ENCODE measurements around the gene BACH2. TPM values are rescaled to one million over a fixed set of nuclear protein-coding genes. Genes with fewer than 3 reads are reported as not detected.

Gene BACH2
- total RNA-seq, 1 donor from 2014 or later = 5.0 TPM

- no peak for TF ChIP-seq CTCF (IDR thresholded peaks at IDR 0.05; ENCODE audit: insufficient read depth, low read length, poor library complexity, severe bottlenecking)
- H3K27me3 ChIP-seq (ENCODE audit: control insufficient read depth, insufficient read depth, low read length) = no peaks in the 10 kb centered on the region
- no peaks in the 10 kb centered on the region for H3K36me3 ChIP-seq (ENCODE audit: control insufficient read depth, insufficient read depth, low read length)
- DNase-seq (ENCODE audit: low read depth) = no peak
- no peak overlapping the region for H3K4me3 ChIP-seq (ENCODE audit: low read depth, low read length)
Measured at GRCh38 chr6:90249458-90249857, 47.2 kb downstream of the BACH2 start.

- no peak overlapping the region for H3K4me3 ChIP-seq (ENCODE audit: low read depth, low read length)
- TF ChIP-seq CTCF (IDR thresholded peaks at IDR 0.05; ENCODE audit: insufficient read depth, low read length, poor library complexity, severe bottlenecking) = no peak
- no peaks in the 10 kb centered on the region for H3K36me3 ChIP-seq (ENCODE audit: control insufficient read depth, insufficient read depth, low read length)
- no peaks in the 10 kb centered on the region for H3K27me3 ChIP-seq (ENCODE audit: control insufficient read depth, insufficient read depth, low read length)
- no peak for DNase-seq (ENCODE audit: low read depth)
Measured at GRCh38 chr6:90249034-90249433, 47.6 kb downstream of the BACH2 start.

- TF ChIP-seq CTCF (IDR thresholded peaks at IDR 0.05; ENCODE audit: insufficient read depth, low read length, poor library complexity, severe bottlenecking) = no peak
Measured at GRCh38 chr6:90247262-90247661, 49.4 kb downstream of the BACH2 start.

GRCh38 chr6:90241229-90241880, 55.3 kb downstream of the BACH2 start:
- Histone ChIP-seq H3K36me3 (ENCODE audit: control insufficient read depth, insufficient read depth, low read length) (no peaks in the 10 kb centered on the region), H3K27me3 (ENCODE audit: control insufficient read depth, insufficient read depth, low read length) (no peaks in the 10 kb centered on the region), H3K4me3 (ENCODE audit: low read depth, low read length) (no peak overlapping the region)
- no peak for DNase-seq (ENCODE audit: low read depth)
- TF ChIP-seq CTCF (IDR thresholded peaks at IDR 0.05; ENCODE audit: insufficient read depth, low read length, poor library complexity, severe bottlenecking) = no peak

More at GRCh38 chr6:90247262-90247661, 49.4 kb downstream of the BACH2 start:
- Histone ChIP-seq H3K27me3 (ENCODE audit: control insufficient read depth, insufficient read depth, low read length) (no peaks in the 10 kb centered on the region), H3K4me3 (ENCODE audit: low read depth, low read length) (no peak overlapping the region), H3K36me3 (ENCODE audit: control insufficient read depth, insufficient read depth, low read length) (no peaks in the 10 kb centered on the region)
- DNase-seq (ENCODE audit: low read depth) = no peak

- TF ChIP-seq CTCF (IDR thresholded peaks at IDR 0.05; ENCODE audit: insufficient read depth, low read length, poor library complexity, severe bottlenecking) = no peak
- Histone ChIP-seq H3K27me3 (ENCODE audit: control insufficient read depth, insufficient read depth, low read length) (no peaks in the 10 kb centered on the region), H3K36me3 (ENCODE audit: control insufficient read depth, insufficient read depth, low read length) (no peaks in the 10 kb centered on the region), H3K4me3 (ENCODE audit: low read depth, low read length) (no peak overlapping the region)
- no peak for DNase-seq (ENCODE audit: low read depth)
Measured at GRCh38 chr6:90238496-90239266, 58.0 kb downstream of the BACH2 start.

Measured in kidney epithelial cell (primary cell).